Nephron progenitor cell (in vitro differentiated cells): Measurements from ENCODE around the gene MRO.
"Not testable (repeated sequence)": the region's sequence is repeated elsewhere in the genome, so short reads cannot be mapped to it uniquely, and the experiment has no call there.

ENCODE experiments used
- DNase-seq: peaks from one replicate; pipeline ENCODE4 v3.0.0; 2021
- H3K27ac Mint-ChIP-seq: 2 replicates; pipeline ENCODE4 v1.8.0; 2021; ENCODE audit warnings: mild to moderate bottlenecking, moderate library complexity, mixed read lengths
- H3K27me3 Mint-ChIP-seq: 2 replicates; pipeline ENCODE4 v1.8.0; 2021; ENCODE audit warnings: mild to moderate bottlenecking, low read depth, mixed read lengths; ENCODE audit not compliant: poor library complexity
- H3K36me3 Mint-ChIP-seq: 2 replicates; pipeline ENCODE4 v1.8.0; 2021; ENCODE audit warnings: low read depth, mixed read lengths
- H3K4me1 Mint-ChIP-seq: 2 replicates; pipeline ENCODE4 v1.8.0; 2021; ENCODE audit warnings: mixed read lengths
- H3K4me3 Mint-ChIP-seq: 2 replicates; pipeline ENCODE4 v1.8.0; 2021; ENCODE audit warnings: mild to moderate bottlenecking, moderate library complexity, mixed read lengths
- H3K9me3 Mint-ChIP-seq: 2 replicates; pipeline ENCODE4 v1.8.0; 2021; ENCODE audit warnings: mild to moderate bottlenecking, moderate library complexity, mixed read lengths
- TF ChIP-seq, protein P1 (sequence below): fragments of 200-600 bp; sonication (generic); IDR thresholded peaks from 2 replicates; pipeline ENCODE4 v1.5.0; 2021; ENCODE audit warnings: antibody characterized with exemption

MRO gene

DNA sequence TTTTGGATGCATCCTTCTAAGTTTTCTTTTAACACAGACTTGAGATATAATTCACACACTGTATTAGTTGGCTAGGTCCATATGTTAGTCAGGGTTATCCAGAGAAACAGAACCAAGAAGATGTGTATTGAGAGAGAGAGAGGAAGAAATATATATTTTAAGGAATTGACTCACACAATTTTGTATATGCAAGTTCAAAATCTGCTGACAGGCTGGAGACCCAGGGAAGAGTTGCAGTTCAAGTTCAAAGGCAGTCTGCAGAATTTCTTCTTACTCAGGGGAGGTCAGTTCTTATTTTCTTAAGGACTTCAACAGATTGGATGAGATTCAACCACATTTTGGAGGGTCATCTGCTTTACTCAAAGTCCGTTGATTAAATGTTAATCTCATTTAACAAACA lies 23.0 kb upstream of the MRO start:
- Mint-ChIP-seq H3K4me3 (no peak overlapping the region), H3K36me3 (no peaks in the 10 kb centered on the region), H3K4me1 (no peaks in the 10 kb centered on the region), H3K9me3 (no peaks in the 10 kb centered on the region), H3K27ac (no peak overlapping the region), H3K27me3 (no peaks in the 10 kb centered on the region)
- no peak for DNase-seq
- TF ChIP-seq, protein P1, sequence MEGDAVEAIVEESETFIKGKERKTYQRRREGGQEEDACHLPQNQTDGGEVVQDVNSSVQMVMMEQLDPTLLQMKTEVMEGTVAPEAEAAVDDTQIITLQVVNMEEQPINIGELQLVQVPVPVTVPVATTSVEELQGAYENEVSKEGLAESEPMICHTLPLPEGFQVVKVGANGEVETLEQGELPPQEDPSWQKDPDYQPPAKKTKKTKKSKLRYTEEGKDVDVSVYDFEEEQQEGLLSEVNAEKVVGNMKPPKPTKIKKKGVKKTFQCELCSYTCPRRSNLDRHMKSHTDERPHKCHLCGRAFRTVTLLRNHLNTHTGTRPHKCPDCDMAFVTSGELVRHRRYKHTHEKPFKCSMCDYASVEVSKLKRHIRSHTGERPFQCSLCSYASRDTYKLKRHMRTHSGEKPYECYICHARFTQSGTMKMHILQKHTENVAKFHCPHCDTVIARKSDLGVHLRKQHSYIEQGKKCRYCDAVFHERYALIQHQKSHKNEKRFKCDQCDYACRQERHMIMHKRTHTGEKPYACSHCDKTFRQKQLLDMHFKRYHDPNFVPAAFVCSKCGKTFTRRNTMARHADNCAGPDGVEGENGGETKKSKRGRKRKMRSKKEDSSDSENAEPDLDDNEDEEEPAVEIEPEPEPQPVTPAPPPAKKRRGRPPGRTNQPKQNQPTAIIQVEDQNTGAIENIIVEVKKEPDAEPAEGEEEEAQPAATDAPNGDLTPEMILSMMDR = no peak

- Mint-ChIP-seq H3K4me1 (no peaks in the 10 kb centered on the region), H3K27me3 (peaks cover 4% of the 10 kb centered on the region), H3K36me3 (no peaks in the 10 kb centered on the region), H3K9me3 (no peaks in the 10 kb centered on the region), H3K4me3 (no peak overlapping the region), H3K27ac (no peak overlapping the region)
- TF ChIP-seq, protein P1 = no peak
- DNase-seq = no peak
Measured at GRCh38 chr18:50839996-50840395, 20.2 kb upstream of the MRO start.

GRCh38 chr18:50839341-50839740 lies 19.5 kb upstream of the MRO start:
- H3K9me3 Mint-ChIP-seq = no peaks in the 10 kb centered on the region
- peaks cover 4% of the 10 kb centered on the region for H3K27me3 Mint-ChIP-seq
- no peak overlapping the region for H3K27ac Mint-ChIP-seq
- no peak for DNase-seq
- H3K36me3 Mint-ChIP-seq = no peaks in the 10 kb centered on the region
- H3K4me3 Mint-ChIP-seq = no peak overlapping the region
- H3K4me1 Mint-ChIP-seq = no peaks in the 10 kb centered on the region
- TF ChIP-seq, protein P1 = no peak

DNA sequence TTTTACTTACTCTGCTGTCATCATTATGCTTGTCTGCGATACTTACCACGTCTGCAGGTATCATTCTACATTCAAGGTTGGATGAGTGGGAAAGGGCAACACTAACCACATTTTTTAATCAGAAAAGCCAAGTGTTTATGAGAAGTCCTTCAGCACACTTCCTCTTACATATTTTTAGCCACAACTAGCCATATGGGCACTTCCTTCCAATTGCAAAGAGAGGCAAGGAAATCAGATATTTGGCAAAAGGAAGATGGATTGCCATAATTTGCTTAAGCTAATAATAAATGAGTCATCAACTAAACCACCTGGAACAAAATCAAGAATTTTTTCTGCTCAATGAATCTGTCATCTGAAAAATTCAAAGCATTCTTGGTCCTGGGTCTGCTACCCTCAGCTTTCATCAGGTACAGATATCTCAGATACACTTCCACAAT lies 16.7 kb upstream of the MRO start:
- TF ChIP-seq, protein P1 = no peak
- H3K36me3 Mint-ChIP-seq = no peaks in the 10 kb centered on the region
- H3K27ac Mint-ChIP-seq = no peak overlapping the region
- no peak overlapping the region for H3K4me3 Mint-ChIP-seq
- no peaks in the 10 kb centered on the region for H3K9me3 Mint-ChIP-seq
- H3K4me1 Mint-ChIP-seq = no peaks in the 10 kb centered on the region
- no peak for DNase-seq
- H3K27me3 Mint-ChIP-seq = peaks cover 7% of the 10 kb centered on the region

DNA sequence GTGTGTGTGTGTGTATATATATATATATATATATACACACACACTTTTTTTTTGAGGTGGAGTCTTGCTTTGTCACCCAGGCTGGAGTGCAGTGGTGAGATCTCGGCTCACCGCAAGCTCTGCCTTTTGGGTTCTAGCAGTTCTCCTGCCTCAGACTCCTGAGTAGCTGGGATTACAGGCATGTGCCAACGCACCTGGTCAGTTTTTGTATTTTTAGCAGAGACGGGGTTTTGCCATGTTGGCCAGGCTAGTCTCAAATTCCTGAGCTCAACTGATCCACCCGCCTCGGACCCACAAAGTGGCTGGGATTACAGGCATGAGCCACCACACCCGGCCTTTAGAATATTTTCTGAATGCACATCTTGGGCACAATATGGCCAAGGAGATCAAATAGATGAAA lies 13.7 kb upstream of the MRO start:
- not testable (repeated sequence) for H3K27me3 Mint-ChIP-seq, H3K4me3 Mint-ChIP-seq, DNase-seq, H3K36me3 Mint-ChIP-seq, H3K9me3 Mint-ChIP-seq, H3K27ac Mint-ChIP-seq, H3K4me1 Mint-ChIP-seq

- no peaks in the 10 kb centered on the region for H3K9me3 Mint-ChIP-seq
- DNase-seq = no peak
- TF ChIP-seq, protein P1 = no peak
- H3K4me3 Mint-ChIP-seq = no peak overlapping the region
- no peaks in the 10 kb centered on the region for H3K4me1 Mint-ChIP-seq
- H3K27me3 Mint-ChIP-seq = peaks cover 7% of the 10 kb centered on the region
- H3K36me3 Mint-ChIP-seq = no peaks in the 10 kb centered on the region
- H3K27ac Mint-ChIP-seq = no peak overlapping the region
Measured at GRCh38 chr18:50832754-50833153, 12.9 kb upstream of the MRO start.

GRCh38 chr18:50830544-50830943 lies 10.7 kb upstream of the MRO start:
- Mint-ChIP-seq H3K36me3 (no peaks in the 10 kb centered on the region), H3K4me1 (peaks cover 4% of the 10 kb centered on the region), H3K4me3 (no peak overlapping the region), H3K27ac (no peak overlapping the region), H3K9me3 (no peaks in the 10 kb centered on the region), H3K27me3 (peaks cover 7% of the 10 kb centered on the region)
- TF ChIP-seq, protein P1 = no peak
- no peak for DNase-seq
